Measurements from ENCODE around the gene PNMA6E.

GRCh38 chrX:153445856-153446635 is 44.9 kb upstream of the PNMA6E start, which contains the start of gene TREX2:
- TF ChIP-seq RCOR1 (IDR thresholded peaks at IDR 0.05; ENCODE audit: borderline replicate concordance in 1 of 2, low read depth in 2 of 2, low read length in 2 of 2), result no peak
- no peak for TF ChIP-seq RAD21 (CRISPR knock-in tag; conservative IDR thresholded peaks at IDR 0.05 in 1 of 2, IDR thresholded peaks at IDR 0.05 in 1 of 2)
- TF ChIP-seq ZFP1 (CRISPR knock-in tag; IDR thresholded peaks at IDR 0.05), result no peak
- TF ChIP-seq SMC3 (conservative IDR thresholded peaks at IDR 0.05; ENCODE audit: insufficient read depth, low read depth, low read length), result no peak

Measured in K562 (cell line).